T-cell (primary cell): ENCODE data around the gene PGAM1. TPM values are rescaled to one million over a fixed set of nuclear protein-coding genes. Genes with fewer than 3 reads are reported as not detected.
A peak's percentile ranks its signal among the peaks of the same experiment; 100 is the strongest.

ENCODE experiments used
- ATAC-seq, 4 experiments: fragments of 200-7000 bp in 3 of 4; fragments of 150-1000 bp in 1 of 4; cut with Tn5 transposase; replicated peaks in 1 of 4; 1 replicate in 3 of 4; 2 replicates in 1 of 4; pipeline ENCODE4 v1.10.0; 2021; ENCODE audit warnings: moderate library complexity in 3 of 4, mild to moderate bottlenecking in 2 of 4, moderate number of reproducible peaks in 1 of 4
- CTCF ChIA-PET, 2 donors: fragments of 300-600 bp; sonication (Branson Sonifier 250); formaldehyde crosslinking; loops; one replicate each; lab custom pipeline; 2022; ENCODE audit warnings: antibody characterized with exemption in 2 of 2; lab: Charles Lee
- POLR2A ChIA-PET, 2 donors: fragments of 300-600 bp; sonication (Branson Sonifier 250); formaldehyde crosslinking; loops; one replicate each; lab custom pipeline; 2022; ENCODE audit warnings: antibody characterized with exemption in 2 of 2; lab: Charles Lee
- DNase-seq, 35 experiments: peaks; one replicate each; pipeline versions ENCODE4 v3.0.0 to v3.0.0-alpha.2; 2013 to 2023
- H3K27ac ChIP-seq: one replicate; pipeline ENCODE4 v1.5.1; 2013; ENCODE audit warnings: low read length
- H3K27me3 ChIP-seq, 2 experiments: replicated peaks in 1 of 2; 1 replicate in 1 of 2; 2 replicates in 1 of 2; pipeline versions ENCODE4 v1.6.1 to v1.7.0; 2013; ENCODE audit warnings: low read length in 1 of 2, mixed read lengths in 1 of 2; ENCODE audit not compliant: control insufficient read depth in 2 of 2, insufficient read depth in 2 of 2; ENCODE audit errors: extremely low read depth in 1 of 2
- H3K36me3 ChIP-seq, 2 donors: 1 replicate in 1 of 2; 2 replicates in 1 of 2; pipeline versions ENCODE4 v1.6.1 to v1.7.0; 2013; ENCODE audit warnings: low read length in 1 of 2; ENCODE audit not compliant: control insufficient read depth in 2 of 2, insufficient read depth in 1 of 2; ENCODE audit errors: extremely low read depth in 1 of 2
- H3K4me1 ChIP-seq, 2 experiments: 1 replicate in 1 of 2; 2 replicates in 1 of 2; pipeline versions ENCODE4 v1.6.1 to v1.7.0; 2013; ENCODE audit warnings: low read length in 2 of 2, mixed read lengths in 1 of 2; ENCODE audit not compliant: insufficient read depth in 2 of 2, control insufficient read depth in 1 of 2; ENCODE audit errors: extremely low read depth in 1 of 2
- H3K4me3 ChIP-seq, 2 donors: 1 replicate in 1 of 2; 2 replicates in 1 of 2; pipeline versions ENCODE4 v1.5.1 to v1.7.0; 2013; ENCODE audit warnings: mild to moderate bottlenecking in 2 of 2, low read length in 1 of 2, moderate library complexity in 1 of 2; ENCODE audit not compliant: control insufficient read depth in 1 of 2; ENCODE audit errors: extremely low read depth in 1 of 2
- H3K9me3 ChIP-seq: 2 replicates; pipeline ENCODE4 v1.7.0; 2013
- H3K27ac Mint-ChIP-seq, 2 donors: one replicate each; pipeline ENCODE4 v1.8.0; 2020 to 2021; ENCODE audit warnings: mild to moderate bottlenecking in 2 of 2, mixed read lengths in 2 of 2
- H3K27me3 Mint-ChIP-seq, 2 donors: one replicate each; pipeline ENCODE4 v1.8.0; 2021 to 2022; ENCODE audit warnings: mixed read lengths in 2 of 2
- H3K36me3 Mint-ChIP-seq: one replicate; pipeline ENCODE4 v1.8.0; 2021; ENCODE audit warnings: mixed read lengths
- H3K4me1 Mint-ChIP-seq, 3 donors: one replicate each; pipeline ENCODE4 v1.8.0; 2020 to 2022; ENCODE audit warnings: mixed read lengths in 3 of 3, mild to moderate bottlenecking in 1 of 3
- H3K4me3 Mint-ChIP-seq, 3 donors: one replicate each; pipeline ENCODE4 v1.8.0; 2020 to 2022; ENCODE audit warnings: mild to moderate bottlenecking in 3 of 3, mixed read lengths in 3 of 3, moderate library complexity in 3 of 3
- H3K9me3 Mint-ChIP-seq, 3 donors: one replicate each; pipeline ENCODE4 v1.8.0; 2020 to 2022; ENCODE audit warnings: mixed read lengths in 3 of 3
- WGBS: methylation state at CpG from one replicate; pipeline ENCODE4 v1.1.5; 2013; ENCODE audit warnings: missing lambda C conversion rate; ENCODE audit not compliant: insufficient coverage; 5-methylcytosine and 5-hydroxymethylcytosine counted together
- total RNA-seq, 35 experiments: library from RNA in 6 of 35; stranded (reverse) in 6 of 35; fragments of 120-200 nt in 1 of 35; gene quantifications; one replicate each; pipeline versions ENCODE4 v1.2.1 to v1.2.4 and lab custom pipeline; 2013 to 2026

Gene PGAM1
- total RNA-seq, 5 donors from 2014 or later (not counting 1 experiment from before 2014, with no cell fraction given): 66.3 to 108 (median 94.8) TPM

DNA sequence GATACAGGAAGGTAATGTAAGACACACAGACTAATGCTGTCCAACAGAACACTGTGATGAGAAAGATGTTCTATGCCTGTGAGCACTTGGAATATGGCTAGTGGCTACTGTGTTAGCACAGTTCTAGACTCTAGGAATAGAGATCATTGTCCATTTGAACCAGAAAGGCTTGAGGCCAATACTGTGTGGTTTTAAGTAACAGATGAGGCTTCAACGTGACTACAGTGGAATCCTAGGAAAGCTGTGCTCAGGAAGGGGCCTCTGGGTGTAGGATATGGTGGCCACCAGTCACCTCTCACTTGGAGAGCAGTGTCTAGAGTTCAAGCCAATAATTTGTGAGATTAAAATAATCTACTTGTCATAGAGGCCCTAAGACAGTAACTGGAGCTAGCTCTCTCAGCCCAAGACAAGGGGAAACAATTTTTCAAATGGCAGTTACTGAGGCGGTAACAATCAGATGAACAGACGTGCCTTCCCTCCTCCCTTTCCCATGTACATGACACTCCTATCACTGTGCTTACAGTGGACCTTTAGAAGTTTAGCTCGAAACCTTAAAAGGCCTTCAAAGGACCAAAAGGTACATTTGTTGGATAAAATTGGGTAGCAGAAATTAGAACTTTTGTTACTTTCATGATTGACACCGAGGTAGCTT lies 30.2 kb downstream of the PGAM1 start:
- peaks cover 49% of the 10 kb centered on the region for H3K36me3 Mint-ChIP-seq
- H3K4me1 Mint-ChIP-seq: peaks cover 6 to 32% (median 31%) of the 10 kb centered on the region in 3 donors
- Histone ChIP-seq H3K27me3 (no peaks in the 10 kb centered on the region), H3K4me1 (peaks cover 0 to 5% of the 10 kb centered on the region in 2 experiments), H3K27ac (no peak overlapping the region), H3K36me3 (peaks cover 3 to 77% of the 10 kb centered on the region in 2 donors), H3K4me3 (no peak overlapping the region), H3K9me3 (no peaks in the 10 kb centered on the region)
- H3K27ac Mint-ChIP-seq: peak overlapping the region; percentile 98
- no peak for ATAC-seq
- no peak for DNase-seq
- CTCF ChIA-PET: no interaction called here
- no peaks in the 10 kb centered on the region for H3K27me3 Mint-ChIP-seq
- H3K4me3 Mint-ChIP-seq: no peak overlapping the region
- POLR2A ChIA-PET: no interaction called here
- H3K9me3 Mint-ChIP-seq: no peaks in the 10 kb centered on the region
- 100% methylated on average over 2 of the region's 5 CpGs for WGBS

DNA sequence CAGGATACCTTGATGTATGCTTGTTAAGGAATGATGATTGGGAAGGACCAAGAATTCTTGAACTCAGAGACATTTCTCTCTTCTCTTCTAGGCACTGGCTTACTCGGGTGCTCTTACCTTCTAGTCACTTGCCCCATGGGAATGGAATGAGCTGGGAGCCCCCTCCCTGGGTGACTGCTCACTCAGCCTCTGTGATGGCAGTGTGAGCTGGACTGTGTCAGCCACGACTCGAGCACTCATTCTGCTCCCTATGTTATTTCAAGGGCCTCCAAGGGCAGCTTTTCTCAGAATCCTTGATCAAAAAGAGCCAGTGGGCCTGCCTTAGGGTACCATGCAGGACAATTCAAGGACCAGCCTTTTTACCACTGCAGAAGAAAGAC lies 30.7 kb downstream of the PGAM1 start:
- no peak overlapping the region for H3K27ac ChIP-seq
- H3K27me3 Mint-ChIP-seq: no peaks in the 10 kb centered on the region
- DNase-seq: no peak
- H3K4me3 Mint-ChIP-seq: no peak overlapping the region
- H3K36me3 ChIP-seq: peaks cover 3 to 81% of the 10 kb centered on the region in 2 donors
- H3K4me3 ChIP-seq: no peak overlapping the region
- peak overlapping the region in 1 of 2 donors; percentile 7 for H3K27ac Mint-ChIP-seq
- WGBS: 100% methylated on average over 3 of the region's 3 CpGs
- H3K4me1 ChIP-seq: peaks cover 0 to 5% of the 10 kb centered on the region in 2 experiments
- no peaks in the 10 kb centered on the region for H3K9me3 Mint-ChIP-seq
- peaks cover 6 to 32% (median 31%) of the 10 kb centered on the region in 3 donors for H3K4me1 Mint-ChIP-seq
- peaks cover 55% of the 10 kb centered on the region for H3K36me3 Mint-ChIP-seq
- POLR2A ChIA-PET: interaction anchor here (0.7 kb wide), 2 partner anchors 55 to 401 kb away, joined by 9 read pairs; partner anchors contain the start of gene RRP12 (in 1 of the 2)
- no peak for ATAC-seq
- CTCF ChIA-PET: interaction anchor here in 1 of 2 donors (0.6 to 0.7 kb wide), 2 partner anchors 9 to 419 kb away, joined by 3 to 5 read pairs; no protein-coding TSS in a partner anchor
- H3K9me3 ChIP-seq: no peaks in the 10 kb centered on the region
- no peaks in the 10 kb centered on the region for H3K27me3 ChIP-seq

DNA sequence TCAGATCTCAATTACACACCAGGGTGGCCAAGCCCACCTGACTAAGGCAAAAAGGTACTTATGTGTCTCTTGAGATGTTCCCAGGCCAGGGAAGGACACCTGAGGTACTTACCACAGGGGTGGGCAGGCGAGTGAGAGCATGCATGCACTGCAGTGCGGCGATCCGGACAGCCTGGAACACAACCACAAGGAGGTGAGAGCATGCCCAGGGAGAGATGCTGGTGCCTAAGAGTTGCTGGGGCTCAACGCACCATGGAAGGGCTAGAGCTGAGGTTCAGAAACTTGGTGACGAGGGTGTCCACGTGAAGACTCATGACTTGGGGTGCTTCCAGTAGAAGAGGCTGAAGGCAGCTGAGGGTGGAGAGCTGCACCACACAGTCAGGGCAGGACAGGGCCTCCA lies 33.1 kb downstream of the PGAM1 start:
- H3K27me3 Mint-ChIP-seq: no peaks in the 10 kb centered on the region

DNA sequence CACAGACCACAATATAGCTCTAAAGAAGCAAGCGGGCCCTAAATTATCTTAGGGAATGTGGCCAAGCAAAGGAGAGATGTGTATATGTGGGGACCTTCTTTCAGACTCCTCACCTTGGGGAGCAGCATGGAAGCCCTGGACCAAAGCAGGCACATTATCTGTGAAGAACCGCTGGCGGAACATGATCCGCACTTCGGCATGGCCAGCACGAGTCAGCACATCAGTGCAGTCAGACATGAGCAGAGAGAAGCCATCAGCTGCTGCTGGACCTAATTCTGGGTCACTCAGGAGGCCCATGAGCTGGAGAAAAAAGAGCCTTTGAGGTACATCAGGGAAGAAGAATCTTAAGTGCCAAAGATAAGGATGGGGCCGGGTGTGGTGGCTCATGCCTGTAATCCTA lies 33.9 kb downstream of the PGAM1 start:
- Histone ChIP-seq H3K36me3 (peaks cover 7 to 85% of the 10 kb centered on the region in 2 donors), H3K9me3 (no peaks in the 10 kb centered on the region), H3K4me1 (no peaks in the 10 kb centered on the region), H3K27ac (no peak overlapping the region), H3K4me3 (no peak overlapping the region), H3K27me3 (no peaks in the 10 kb centered on the region)
- Mint-ChIP-seq H3K27ac (no peak overlapping the region), H3K9me3 (no peaks in the 10 kb centered on the region), H3K27me3 (no peaks in the 10 kb centered on the region), H3K4me1 (peaks cover 0 to 6% (median 5%) of the 10 kb centered on the region in 3 donors), H3K4me3 (no peak overlapping the region), H3K36me3 (peaks cover 63% of the 10 kb centered on the region)
- CTCF ChIA-PET: interaction anchor here in 1 of 2 donors (0.8 kb wide), 1 partner anchor 61 kb away, joined by 7 read pairs; no protein-coding TSS in a partner anchor
- no peak for DNase-seq
- ATAC-seq: no peak
- POLR2A ChIA-PET: no interaction called here
- 76% methylated on average over 5 of the region's 7 CpGs for WGBS

More for the DNA sequence above, 33.1 kb downstream of the PGAM1 start:
- Mint-ChIP-seq H3K36me3 (peaks cover 59% of the 10 kb centered on the region), H3K4me1 (peaks cover 0 to 14% (median 14%) of the 10 kb centered on the region in 3 donors), H3K27ac (no peak overlapping the region), H3K9me3 (no peaks in the 10 kb centered on the region), H3K4me3 (no peak overlapping the region)
- H3K4me3 ChIP-seq: no peak overlapping the region
- DNase-seq (no peak), ATAC-seq (no peak)
- peaks cover 1 to 83% of the 10 kb centered on the region in 2 donors for H3K36me3 ChIP-seq
- no peaks in the 10 kb centered on the region for H3K27me3 ChIP-seq
- ChIA-PET CTCF (interaction anchor here in 1 of 2 donors (0.6 kb wide), 1 partner anchor 50 kb away, joined by 6 read pairs; no protein-coding TSS in a partner anchor), POLR2A (no interaction called here)
- H3K4me1 ChIP-seq: peaks cover 0 to 5% of the 10 kb centered on the region in 2 experiments
- H3K9me3 ChIP-seq: no peaks in the 10 kb centered on the region
- WGBS: 97% methylated on average over 7 of the region's 7 CpGs
- H3K27ac ChIP-seq: no peak overlapping the region

DNA sequence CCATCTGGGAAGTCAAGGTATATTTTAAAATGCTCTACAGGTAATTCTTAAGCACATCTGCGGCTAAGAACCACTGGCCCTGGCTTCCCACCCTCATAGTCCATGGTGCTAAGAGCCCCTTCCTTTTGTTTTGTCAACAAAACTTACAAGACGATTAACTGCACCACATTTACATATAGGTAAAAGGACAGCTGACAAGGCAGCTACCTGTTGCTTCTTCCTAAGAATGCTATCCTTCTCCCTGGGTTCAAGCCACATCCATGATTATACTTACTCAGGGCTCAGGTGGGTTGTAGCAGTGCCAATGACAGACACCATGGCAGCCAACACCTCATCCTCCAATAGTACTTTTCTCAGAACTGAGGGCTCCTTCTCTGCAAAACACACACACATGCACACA lies 36.3 kb downstream of the PGAM1 start:
- ATAC-seq: no peak
- POLR2A ChIA-PET: no interaction called here

DNA sequence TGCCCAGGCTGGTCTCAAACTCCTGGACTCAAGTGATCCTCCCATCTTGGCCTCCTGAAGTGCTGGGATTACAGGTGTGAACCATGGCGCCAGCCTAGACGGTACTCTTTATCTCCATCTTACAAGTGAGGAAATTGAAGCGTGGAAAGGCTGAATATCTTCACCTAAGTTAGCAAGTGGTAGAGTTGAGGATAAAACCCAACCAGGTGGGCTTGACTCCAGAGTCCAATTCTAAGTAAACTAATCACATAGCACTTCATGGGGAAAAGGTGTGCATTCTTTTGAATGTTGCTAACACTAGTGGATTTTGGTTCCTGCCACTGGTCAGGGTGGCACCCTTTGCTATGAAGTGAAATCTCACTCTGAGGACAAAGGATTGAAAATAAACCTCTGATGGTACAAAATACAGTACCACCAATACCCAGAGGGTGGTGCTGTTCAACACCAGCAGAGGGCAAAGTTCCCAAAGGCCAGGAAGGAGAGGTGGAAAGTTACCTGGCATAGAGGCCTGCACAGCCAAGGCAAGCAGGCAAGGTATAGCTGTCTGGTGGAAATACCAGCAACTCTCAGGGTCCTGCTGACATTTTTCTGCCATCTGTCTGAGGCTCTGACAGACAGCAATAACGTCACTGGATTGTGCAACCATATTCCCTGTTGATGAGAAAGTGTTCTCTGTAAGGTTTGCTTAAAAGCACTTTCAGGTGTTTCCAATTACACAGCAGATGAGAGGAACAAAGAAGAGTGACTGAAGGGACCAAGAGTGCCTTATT lies 37.6 kb downstream of the PGAM1 start:
- DNase-seq (peak in 19 of 35 experiments; percentile 4 to 70 (median 22)), ATAC-seq (peak; percentile 67 to 74 (median 68))
- Histone ChIP-seq H3K27me3 (no peaks in the 10 kb centered on the region), H3K4me1 (no peaks in the 10 kb centered on the region), H3K9me3 (no peaks in the 10 kb centered on the region), H3K36me3 (peaks cover 19 to 92% of the 10 kb centered on the region in 2 donors), H3K4me3 (no peak overlapping the region), H3K27ac (no peak overlapping the region)
- no peaks in the 10 kb centered on the region for H3K4me1 Mint-ChIP-seq
- CTCF ChIA-PET: interaction anchor here (0.5 to 1.8 kb wide), 7 partner anchors 11 to 91 kb away, joined by 3 to 6 read pairs (median 3); no protein-coding TSS in a partner anchor
- no peaks in the 10 kb centered on the region for H3K27me3 Mint-ChIP-seq
- no peak overlapping the region for H3K4me3 Mint-ChIP-seq
- H3K9me3 Mint-ChIP-seq: no peaks in the 10 kb centered on the region
- POLR2A ChIA-PET: no interaction called here
- WGBS: no CpG with 5 or more reads among the region's 4 CpGs
- peaks cover 51% of the 10 kb centered on the region for H3K36me3 Mint-ChIP-seq
- peak overlapping the region; percentile 27 to 72 for H3K27ac Mint-ChIP-seq

More for the DNA sequence above, 36.3 kb downstream of the PGAM1 start:
- no peaks in the 10 kb centered on the region for H3K27me3 ChIP-seq
- Mint-ChIP-seq H3K36me3 (peaks cover 57% of the 10 kb centered on the region), H3K27ac (no peak overlapping the region), H3K4me1 (no peaks in the 10 kb centered on the region), H3K9me3 (no peaks in the 10 kb centered on the region), H3K27me3 (no peaks in the 10 kb centered on the region), H3K4me3 (no peak overlapping the region)
- H3K9me3 ChIP-seq: no peaks in the 10 kb centered on the region
- DNase-seq: no peak
- CTCF ChIA-PET: interaction anchor here in 1 of 2 donors (1.4 kb wide), 1 partner anchor 12 kb away, joined by 4 read pairs; no protein-coding TSS in a partner anchor
- H3K27ac ChIP-seq: no peak overlapping the region
- H3K36me3 ChIP-seq: peaks cover 14 to 90% of the 10 kb centered on the region in 2 donors
- no peak overlapping the region for H3K4me3 ChIP-seq
- WGBS: 100% methylated on average over 2 of the region's 2 CpGs
- no peaks in the 10 kb centered on the region for H3K4me1 ChIP-seq
